HL-60 (cell line): ENCODE measurements around the gene SCAI.

Source experiments
- DNase-seq, 2 experiments: peaks; one replicate each; pipeline ENCODE4 v3.0.0-alpha.2; 2010 to 2020; ENCODE audit warnings: low read depth in 1 of 2, low spot score in 1 of 2
- H3K27ac ChIP-seq: fragments of 250-450 bp; sonication (Bioruptor Pico); replicated peaks from 2 replicates; pipeline ENCODE4 v1.5.1; 2020; ENCODE audit warnings: mild to moderate bottlenecking, moderate library complexity
- H3K27me3 ChIP-seq: fragments of 250-450 bp; sonication (Bioruptor Pico); 2 replicates; pipeline ENCODE4 v1.5.1; 2021; ENCODE audit warnings: mild to moderate bottlenecking, moderate library complexity; ENCODE audit not compliant: insufficient read depth, poor library complexity, severe bottlenecking
- H3K4me3 ChIP-seq: replicated peaks from 2 replicates; pipeline ENCODE4 v1.5.1; 2011; ENCODE audit warnings: mild to moderate bottlenecking, control low read depth, low read length; ENCODE audit not compliant: insufficient read depth
- GABPA ChIP-seq: IDR thresholded peaks from 2 replicates; pipeline ENCODE4 v1.6.1; 2012; ENCODE audit warnings: low read depth
- POLR2AphosphoS5 ChIP-seq: IDR thresholded peaks from 2 replicates; pipeline ENCODE4 v1.6.1; 2012; ENCODE audit warnings: low read depth
- SPI1 ChIP-seq: IDR thresholded peaks from 2 replicates; pipeline ENCODE4 v1.6.1; 2012; ENCODE audit warnings: low read depth, mild to moderate bottlenecking, borderline replicate concordance
- TF ChIP-seq, protein P1 (sequence below): IDR thresholded peaks from 2 replicates; pipeline ENCODE4 v1.6.1; 2012; ENCODE audit warnings: low read depth; ENCODE audit not compliant: insufficient replicate concordance
- TF ChIP-seq, protein P2 (sequence below): IDR thresholded peaks from one replicate; pipeline ENCODE4 v1.5.1; 2011; ENCODE audit warnings: low read length, control low read depth, inconsistent platforms; ENCODE audit not compliant: insufficient read depth

Gene SCAI

DNA sequence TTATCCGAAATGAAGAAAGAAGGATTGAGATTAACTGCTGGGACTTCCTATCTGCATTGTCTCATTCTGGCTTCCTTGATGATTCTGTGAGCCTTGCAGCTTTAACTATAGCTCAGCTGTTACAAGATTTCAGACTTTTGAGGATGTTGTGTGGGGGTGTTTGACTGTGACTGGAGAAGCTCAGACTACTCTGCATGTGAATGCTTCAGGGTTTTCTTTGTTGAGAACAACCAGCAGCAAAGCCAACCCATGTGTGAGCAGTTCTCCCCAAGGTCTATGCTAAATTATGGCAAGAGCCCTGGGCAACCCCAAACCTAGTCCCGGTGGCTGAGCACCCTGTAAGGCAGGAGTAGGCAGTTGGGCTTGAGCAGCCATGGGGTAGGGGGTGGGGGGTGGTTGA, 8.4 kb upstream of the SCAI start:
- no peak for DNase-seq
- no peak overlapping the region for H3K4me3 ChIP-seq
- no peaks in the 10 kb centered on the region for H3K27me3 ChIP-seq
- no peak overlapping the region for H3K27ac ChIP-seq
- TF ChIP-seq SPI1 (no peak), GABPA (no peak), POLR2AphosphoS5 (no peak)
- TF ChIP-seq, protein P1, sequence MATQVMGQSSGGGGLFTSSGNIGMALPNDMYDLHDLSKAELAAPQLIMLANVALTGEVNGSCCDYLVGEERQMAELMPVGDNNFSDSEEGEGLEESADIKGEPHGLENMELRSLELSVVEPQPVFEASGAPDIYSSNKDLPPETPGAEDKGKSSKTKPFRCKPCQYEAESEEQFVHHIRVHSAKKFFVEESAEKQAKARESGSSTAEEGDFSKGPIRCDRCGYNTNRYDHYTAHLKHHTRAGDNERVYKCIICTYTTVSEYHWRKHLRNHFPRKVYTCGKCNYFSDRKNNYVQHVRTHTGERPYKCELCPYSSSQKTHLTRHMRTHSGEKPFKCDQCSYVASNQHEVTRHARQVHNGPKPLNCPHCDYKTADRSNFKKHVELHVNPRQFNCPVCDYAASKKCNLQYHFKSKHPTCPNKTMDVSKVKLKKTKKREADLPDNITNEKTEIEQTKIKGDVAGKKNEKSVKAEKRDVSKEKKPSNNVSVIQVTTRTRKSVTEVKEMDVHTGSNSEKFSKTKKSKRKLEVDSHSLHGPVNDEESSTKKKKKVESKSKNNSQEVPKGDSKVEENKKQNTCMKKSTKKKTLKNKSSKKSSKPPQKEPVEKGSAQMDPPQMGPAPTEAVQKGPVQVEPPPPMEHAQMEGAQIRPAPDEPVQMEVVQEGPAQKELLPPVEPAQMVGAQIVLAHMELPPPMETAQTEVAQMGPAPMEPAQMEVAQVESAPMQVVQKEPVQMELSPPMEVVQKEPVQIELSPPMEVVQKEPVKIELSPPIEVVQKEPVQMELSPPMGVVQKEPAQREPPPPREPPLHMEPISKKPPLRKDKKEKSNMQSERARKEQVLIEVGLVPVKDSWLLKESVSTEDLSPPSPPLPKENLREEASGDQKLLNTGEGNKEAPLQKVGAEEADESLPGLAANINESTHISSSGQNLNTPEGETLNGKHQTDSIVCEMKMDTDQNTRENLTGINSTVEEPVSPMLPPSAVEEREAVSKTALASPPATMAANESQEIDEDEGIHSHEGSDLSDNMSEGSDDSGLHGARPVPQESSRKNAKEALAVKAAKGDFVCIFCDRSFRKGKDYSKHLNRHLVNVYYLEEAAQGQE = no peak
- TF ChIP-seq, protein P2, sequence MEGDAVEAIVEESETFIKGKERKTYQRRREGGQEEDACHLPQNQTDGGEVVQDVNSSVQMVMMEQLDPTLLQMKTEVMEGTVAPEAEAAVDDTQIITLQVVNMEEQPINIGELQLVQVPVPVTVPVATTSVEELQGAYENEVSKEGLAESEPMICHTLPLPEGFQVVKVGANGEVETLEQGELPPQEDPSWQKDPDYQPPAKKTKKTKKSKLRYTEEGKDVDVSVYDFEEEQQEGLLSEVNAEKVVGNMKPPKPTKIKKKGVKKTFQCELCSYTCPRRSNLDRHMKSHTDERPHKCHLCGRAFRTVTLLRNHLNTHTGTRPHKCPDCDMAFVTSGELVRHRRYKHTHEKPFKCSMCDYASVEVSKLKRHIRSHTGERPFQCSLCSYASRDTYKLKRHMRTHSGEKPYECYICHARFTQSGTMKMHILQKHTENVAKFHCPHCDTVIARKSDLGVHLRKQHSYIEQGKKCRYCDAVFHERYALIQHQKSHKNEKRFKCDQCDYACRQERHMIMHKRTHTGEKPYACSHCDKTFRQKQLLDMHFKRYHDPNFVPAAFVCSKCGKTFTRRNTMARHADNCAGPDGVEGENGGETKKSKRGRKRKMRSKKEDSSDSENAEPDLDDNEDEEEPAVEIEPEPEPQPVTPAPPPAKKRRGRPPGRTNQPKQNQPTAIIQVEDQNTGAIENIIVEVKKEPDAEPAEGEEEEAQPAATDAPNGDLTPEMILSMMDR = no peak

DNA sequence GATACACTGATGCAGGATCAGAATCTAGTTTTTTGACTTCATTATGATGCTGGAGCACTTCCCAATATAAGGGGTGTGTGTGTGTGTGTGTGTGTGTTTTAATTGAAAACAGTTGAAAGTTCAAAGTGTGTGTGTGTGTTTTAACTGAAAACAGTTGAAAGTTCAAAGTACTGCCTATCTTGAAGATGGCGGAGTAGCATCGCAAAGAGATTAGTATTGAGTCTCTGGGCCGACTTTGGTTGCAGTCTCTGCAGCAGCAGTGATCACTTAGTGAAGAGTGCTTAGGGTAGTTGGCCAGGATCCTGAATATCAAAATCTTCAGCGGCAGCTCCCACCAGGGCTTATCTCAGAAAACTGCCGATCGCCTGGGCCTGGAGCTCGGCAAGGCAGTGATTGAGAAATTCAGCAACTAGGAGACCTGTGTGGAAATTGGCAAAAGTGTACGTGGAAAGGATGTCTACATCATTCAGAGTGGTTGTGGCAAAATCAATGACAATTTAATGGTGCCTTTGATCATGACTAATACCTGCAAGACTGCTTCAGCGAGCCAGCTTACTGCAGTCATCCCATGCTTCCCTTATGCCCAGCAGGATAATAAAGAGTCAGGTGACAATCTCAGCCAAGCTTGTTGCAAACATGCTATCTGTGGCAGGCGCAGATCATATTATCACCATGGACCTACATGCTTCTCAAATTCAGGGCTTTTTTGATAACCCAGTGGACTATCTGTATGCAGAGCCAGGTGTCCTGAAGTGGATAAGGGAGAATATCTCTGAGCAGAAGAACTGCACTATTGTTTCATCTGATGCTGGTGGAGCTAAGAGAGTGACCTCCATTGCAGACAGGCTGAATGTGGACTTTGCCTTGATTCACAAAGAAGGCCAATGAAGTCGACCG, 7.3 kb upstream of the SCAI start:
- TF ChIP-seq GABPA (no peak), POLR2AphosphoS5 (no peak), SPI1 (no peak)
- TF ChIP-seq, protein P1 = no peak
- DNase-seq = no peak
- no peaks in the 10 kb centered on the region for H3K27me3 ChIP-seq
- no peak overlapping the region for H3K4me3 ChIP-seq
- H3K27ac ChIP-seq = no peak overlapping the region

DNA sequence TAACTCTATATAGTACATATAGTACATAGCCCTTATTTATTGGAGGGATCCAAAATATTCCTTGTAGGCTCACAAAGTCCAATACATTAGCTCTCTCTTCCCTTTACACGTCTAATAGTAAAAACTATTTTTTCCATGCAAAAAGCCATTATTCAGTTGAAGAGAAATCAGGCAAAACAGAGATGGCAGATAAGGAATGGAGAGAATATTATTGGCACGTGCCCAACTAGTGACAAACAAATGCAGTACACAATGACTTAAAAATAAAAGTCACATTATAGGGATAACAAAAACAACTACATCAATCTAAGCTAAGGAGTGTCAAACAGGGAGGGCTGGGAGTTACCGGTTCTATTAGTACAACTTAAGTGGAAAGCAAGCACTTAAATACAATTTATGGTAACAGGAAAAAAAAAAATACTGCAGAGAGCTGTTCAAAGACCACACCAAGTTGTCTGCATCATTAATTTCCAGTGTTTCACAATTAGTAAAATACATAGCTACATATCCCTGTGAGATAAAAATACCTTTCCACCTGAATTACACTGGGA, 4.1 kb upstream of the SCAI start:
- H3K27ac ChIP-seq = no peak overlapping the region
- TF ChIP-seq GABPA (no peak), POLR2AphosphoS5 (no peak), SPI1 (no peak)
- TF ChIP-seq, protein P2 = no peak
- TF ChIP-seq, protein P1 = no peak
- H3K27me3 ChIP-seq = no peaks in the 10 kb centered on the region
- no peak for DNase-seq
- no peak overlapping the region for H3K4me3 ChIP-seq
